ENCODE data around the gene CD7.

GRCh38 chr17:82309656-82310570 lies 7.5 kb downstream of the CD7 start:
- TF ChIP-seq CTCF (IDR thresholded peaks at IDR 0.05) (no peak), POLR2A (IDR thresholded peaks at IDR 0.05) (no peak), POLR2AphosphoS5 (IDR thresholded peaks at IDR 0.05) (no peak), EP300 (IDR thresholded peaks at IDR 0.05) (no peak)

All from stomach (tissue), 4 donors.